Measurements from ENCODE around the gene TOMM7. TPM values are rescaled to one million over a fixed set of nuclear protein-coding genes. Genes with fewer than 3 reads are reported as not detected.
A peak's percentile ranks its signal among the peaks of the same experiment; 100 is the strongest.
"Not testable (repeated sequence)": the region's sequence is repeated elsewhere in the genome, so short reads cannot be mapped to it uniquely, and the experiment has no call there.

Gene TOMM7
- total RNA-seq, 1 donor from 2014 or later = 376 TPM

GRCh38 chr7:22781230-22781711 lies 41.4 kb downstream of the TOMM7 start:
- intact Hi-C loops (cut with DNase I) = no loop called here
- Histone ChIP-seq H3K9me3 (no peaks in the 10 kb centered on the region), H3K36me3 (no peaks in the 10 kb centered on the region), H3K4me1 (no peaks in the 10 kb centered on the region), H3K27ac (no peak overlapping the region), H3K4me3 (no peak overlapping the region), H3K27me3 (ENCODE audit: low read depth) (no peaks in the 10 kb centered on the region)
- DNase-seq (no peak), ATAC-seq (peak in 1 of 2 donors; percentile 56)
- no peak for TF ChIP-seq CTCF (IDR thresholded peaks at IDR 0.05)

GRCh38 chr7:22779730-22780323 lies 42.8 kb downstream of the TOMM7 start:
- H3K9me3 ChIP-seq; H3K4me1 ChIP-seq; ATAC-seq; DNase-seq; H3K36me3 ChIP-seq; H3K4me3 ChIP-seq; H3K27ac ChIP-seq; H3K27me3 ChIP-seq (ENCODE audit: low read depth); intact Hi-C loops (cut with DNase I): not testable (repeated sequence)

GRCh38 chr7:22776964-22777363 lies 45.7 kb downstream of the TOMM7 start:
- no peak for ATAC-seq
- Histone ChIP-seq H3K36me3 (no peaks in the 10 kb centered on the region), H3K9me3 (no peaks in the 10 kb centered on the region), H3K27me3 (ENCODE audit: low read depth) (no peaks in the 10 kb centered on the region), H3K4me3 (no peak overlapping the region), H3K27ac (no peak overlapping the region), H3K4me1 (no peaks in the 10 kb centered on the region)
- intact Hi-C loops (cut with DNase I) = no loop called here
- no peak for DNase-seq
- no peak for TF ChIP-seq CTCF (IDR thresholded peaks at IDR 0.05)

GRCh38 chr7:22772885-22773284 lies 49.8 kb downstream of the TOMM7 start:
- H3K27me3 ChIP-seq (ENCODE audit: low read depth) = no peaks in the 10 kb centered on the region
- ATAC-seq (no peak), DNase-seq (no peak)
- H3K27ac ChIP-seq = no peak overlapping the region
- H3K4me3 ChIP-seq = no peak overlapping the region
- no peak for TF ChIP-seq CTCF (IDR thresholded peaks at IDR 0.05)
- intact Hi-C loops (cut with DNase I) = no loop called here
- H3K36me3 ChIP-seq = no peaks in the 10 kb centered on the region
- no peaks in the 10 kb centered on the region for H3K9me3 ChIP-seq
- no peaks in the 10 kb centered on the region for H3K4me1 ChIP-seq

GRCh38 chr7:22771872-22772228 lies 50.8 kb downstream of the TOMM7 start:
- Histone ChIP-seq H3K4me3 (no peak overlapping the region), H3K4me1 (no peaks in the 10 kb centered on the region), H3K27ac (no peak overlapping the region), H3K36me3 (no peaks in the 10 kb centered on the region), H3K9me3 (no peaks in the 10 kb centered on the region), H3K27me3 (ENCODE audit: low read depth) (no peaks in the 10 kb centered on the region)
- intact Hi-C loops (cut with DNase I) = no loop called here
- TF ChIP-seq CTCF (IDR thresholded peaks at IDR 0.05) = no peak
- no peak for ATAC-seq
- no peak for DNase-seq

GRCh38 chr7:22771194-22771871 lies 51.3 kb downstream of the TOMM7 start:
- no peak for ATAC-seq
- H3K36me3 ChIP-seq = no peaks in the 10 kb centered on the region
- H3K9me3 ChIP-seq = no peaks in the 10 kb centered on the region
- H3K4me1 ChIP-seq = no peaks in the 10 kb centered on the region
- H3K27ac ChIP-seq = no peak overlapping the region
- no peak for DNase-seq
- TF ChIP-seq CTCF (IDR thresholded peaks at IDR 0.05) = no peak
- intact Hi-C loops (cut with DNase I) = no loop called here
- no peaks in the 10 kb centered on the region for H3K27me3 ChIP-seq (ENCODE audit: low read depth)
- H3K4me3 ChIP-seq = no peak overlapping the region
